ENCODE data around the gene CPB2. TPM values are rescaled to one million over a fixed set of nuclear protein-coding genes. Genes with fewer than 3 reads are reported as not detected.

The CPB2 gene
- total and polyA plus RNA-seq, 7 donors, result not detected

DNA sequence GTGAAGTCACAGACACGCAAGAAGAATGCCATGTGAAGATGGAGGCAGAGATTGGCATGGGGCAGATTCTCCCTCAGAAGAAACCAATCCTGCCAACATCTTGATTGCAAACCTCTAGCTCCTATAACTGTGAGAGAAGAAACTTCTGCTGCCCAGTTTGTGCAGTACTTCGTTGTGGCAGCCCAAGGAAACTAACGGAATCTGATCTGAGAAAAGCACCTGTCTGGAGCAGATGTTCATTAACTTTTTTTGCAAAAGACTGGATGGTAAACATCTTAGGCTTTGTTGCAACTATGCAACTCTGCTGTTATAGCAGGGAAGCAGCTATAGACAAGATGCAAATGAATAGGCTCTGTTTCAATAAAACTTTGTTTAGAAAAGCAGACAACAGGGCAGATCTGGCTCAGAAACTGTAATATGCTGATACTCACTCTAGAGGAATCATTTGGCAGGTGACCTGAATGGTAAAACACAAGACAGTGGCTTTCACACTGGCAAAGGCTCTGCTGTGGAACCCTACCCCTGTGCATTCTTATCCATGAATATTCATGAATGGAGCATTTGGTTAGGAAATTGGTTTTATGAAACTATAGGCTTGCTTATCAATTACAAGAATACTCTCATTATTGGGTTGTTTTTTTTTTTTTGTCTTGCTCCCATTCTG, 25.3 kb upstream of the CPB2 start:
- Histone ChIP-seq H3K4me1 (no peaks in the 10 kb centered on the region), H3K4me3 (no peak overlapping the region), H3K27me3 (ENCODE audit: insufficient read depth in 3 of 3, low read length in 2 of 3) (peaks cover 0 to 1% (median 0%) of the 10 kb centered on the region in 3 donors), H3K9me3 (no peaks in the 10 kb centered on the region), H3K27ac (no peak overlapping the region), H3K36me3 (ENCODE audit: insufficient read depth in 1 of 2, low read depth in 1 of 2) (no peaks in the 10 kb centered on the region)
- no peak for TF ChIP-seq CTCF (IDR thresholded peaks at IDR 0.05)
- 63 to 65% (median 64%) methylated on average over 3 of the region's 3 CpGs for WGBS, 3 donors
- ATAC-seq (no peak), DNase-seq (no peak)
- intact Hi-C loops (cut with DNase I), result loop anchor here in 1 of 2 donors (10.0 kb wide), 1 partner anchor 505 kb away; no protein-coding TSS in a partner anchor

GRCh38 chr13:46129124-46129523, 24.3 kb upstream of the CPB2 start:
- Histone ChIP-seq H3K27ac (no peak overlapping the region), H3K36me3 (ENCODE audit: insufficient read depth in 1 of 2, low read depth in 1 of 2) (no peaks in the 10 kb centered on the region), H3K9me3 (no peaks in the 10 kb centered on the region), H3K4me1 (no peaks in the 10 kb centered on the region), H3K4me3 (no peak overlapping the region), H3K27me3 (ENCODE audit: insufficient read depth in 3 of 3, low read length in 2 of 3) (peaks cover 0 to 1% (median 0%) of the 10 kb centered on the region in 3 donors)
- no peak for TF ChIP-seq CTCF (IDR thresholded peaks at IDR 0.05)
- no peak for ATAC-seq
- no peak for DNase-seq
- intact Hi-C loops (cut with DNase I), result loop anchor here in 1 of 2 donors (10.0 kb wide), 1 partner anchor 504 kb away; no protein-coding TSS in a partner anchor
- 86 to 92% (median 91%) methylated on average over 2 of the region's 2 CpGs for WGBS, 3 donors

DNA sequence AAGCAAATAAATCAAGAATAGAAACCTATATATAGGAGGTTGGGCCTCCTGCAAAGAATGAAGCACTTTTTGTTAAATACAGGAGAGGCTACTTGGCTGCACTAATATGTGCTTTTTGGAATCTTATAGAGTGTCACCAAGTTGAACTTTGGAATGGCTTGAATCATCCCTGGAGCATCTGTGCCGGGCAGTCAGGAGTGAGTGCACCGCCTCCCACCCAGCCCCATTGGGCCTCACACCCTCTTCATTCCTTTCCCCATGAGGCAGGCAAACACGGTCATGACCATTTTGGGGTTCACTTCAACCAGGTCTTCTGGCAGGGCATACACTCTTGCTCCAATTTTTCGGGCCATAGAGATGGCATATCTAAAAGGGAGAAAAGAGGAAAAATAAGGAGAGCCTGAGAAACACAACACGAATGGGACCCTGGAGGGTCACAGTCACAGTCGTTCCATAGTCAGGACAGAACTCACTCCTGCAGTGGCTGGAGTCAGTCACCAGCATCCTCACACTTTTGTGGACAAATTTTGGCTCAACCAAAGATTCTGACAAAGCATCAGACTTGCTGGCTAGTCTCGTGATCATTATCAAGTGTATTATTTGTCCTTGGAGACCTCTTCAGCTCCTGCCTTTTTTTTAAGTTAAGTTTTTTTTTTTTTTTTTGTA, 22.7 kb upstream of the CPB2 start:
- intact Hi-C loops (cut with DNase I), result loop anchor here in 1 of 2 donors (2.0 to 10.0 kb wide), 2 partner anchors 321 to 503 kb away; no protein-coding TSS in a partner anchor
- no peaks in the 10 kb centered on the region for H3K36me3 ChIP-seq (ENCODE audit: insufficient read depth in 1 of 2, low read depth in 1 of 2)
- no peaks in the 10 kb centered on the region for H3K4me1 ChIP-seq
- WGBS, 3 donors, result 78 to 83% (median 81%) methylated on average over 7 of the region's 7 CpGs
- DNase-seq (no peak), ATAC-seq (no peak)
- no peaks in the 10 kb centered on the region for H3K27me3 ChIP-seq (ENCODE audit: insufficient read depth in 3 of 3, low read length in 2 of 3)
- no peak overlapping the region for H3K27ac ChIP-seq
- no peak overlapping the region for H3K4me3 ChIP-seq
- no peak for TF ChIP-seq CTCF (IDR thresholded peaks at IDR 0.05)
- no peaks in the 10 kb centered on the region for H3K9me3 ChIP-seq

DNA sequence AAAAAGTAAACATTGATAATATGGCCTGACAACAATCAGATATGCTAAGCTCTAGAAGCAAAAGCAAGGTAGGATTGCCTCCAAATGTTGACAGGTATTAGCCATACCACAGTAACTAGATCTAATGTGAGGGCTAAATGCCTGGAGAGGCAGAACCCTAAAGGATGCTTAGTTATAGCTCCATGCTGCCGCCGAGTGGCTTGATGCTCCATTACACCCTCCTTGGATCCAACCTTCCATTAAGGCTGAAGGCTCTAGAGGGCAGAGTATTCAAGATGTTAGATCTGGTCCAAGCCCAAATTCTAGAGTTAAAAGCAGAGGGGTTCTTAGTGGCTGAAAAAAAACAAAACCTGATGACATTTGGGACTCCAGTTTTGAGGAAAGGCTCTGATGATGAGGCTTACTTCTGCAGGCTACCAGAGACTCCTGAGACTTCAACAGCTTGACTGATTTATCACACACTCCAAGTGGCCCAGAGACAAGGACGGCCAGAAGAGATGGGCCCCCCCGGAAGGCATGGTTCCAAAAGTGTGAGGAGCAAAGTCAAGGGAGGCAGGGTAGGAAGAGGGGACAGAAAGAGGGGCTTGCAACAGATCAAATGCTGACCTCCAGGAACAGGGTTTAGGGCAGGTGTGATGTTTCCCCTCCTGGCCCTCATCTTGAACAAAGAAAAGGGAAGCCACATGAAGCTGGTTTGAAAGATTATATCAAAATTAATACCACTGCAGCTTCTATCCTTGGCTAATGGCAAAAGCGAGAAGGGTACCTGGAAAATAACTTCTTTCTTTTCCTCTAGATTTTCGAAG, 21.9 kb upstream of the CPB2 start:
- intact Hi-C loops (cut with DNase I), result loop anchor here in 1 of 2 donors (2.0 to 10.0 kb wide), 2 partner anchors 320 to 502 kb away; no protein-coding TSS in a partner anchor
- no peaks in the 10 kb centered on the region for H3K36me3 ChIP-seq (ENCODE audit: insufficient read depth in 1 of 2, low read depth in 1 of 2)
- ATAC-seq (peak; percentile 68 to 80 (median 76)), DNase-seq (peak; percentile 41 to 63)
- WGBS, 3 donors, result 49 to 50% (median 50%) methylated on average over 6 of the region's 6 CpGs
- H3K9me3 ChIP-seq, result no peaks in the 10 kb centered on the region
- H3K27ac ChIP-seq, result no peak overlapping the region
- H3K4me3 ChIP-seq, result no peak overlapping the region
- TF ChIP-seq CTCF (IDR thresholded peaks at IDR 0.05), result peak; percentile 61
- H3K27me3 ChIP-seq (ENCODE audit: insufficient read depth in 3 of 3, low read length in 2 of 3), result no peaks in the 10 kb centered on the region
- no peaks in the 10 kb centered on the region for H3K4me1 ChIP-seq
